HG03442 (cell line): ENCODE measurements around the gene SMIM41.

Experiments used
- ATAC-seq: cut with Tn5 transposase; IDR thresholded peaks from one replicate; pipeline ENCODE4 v1.9.1; 2021; ENCODE audit warnings: mild to moderate bottlenecking, moderate library complexity; ENCODE audit not compliant: unreplicated experiment

Gene SMIM41

GRCh38 chr12:52050758-52051541 lies 28.6 kb upstream of the SMIM41 start, which contains the start of gene NR4A1:
Gene NR4A1, plus strand, starts transcription at chr12:52051442. Its CDS starts 2,887 bp downstream, at chr12:52054329.
- ATAC-seq = peak; percentile 76

DNA sequence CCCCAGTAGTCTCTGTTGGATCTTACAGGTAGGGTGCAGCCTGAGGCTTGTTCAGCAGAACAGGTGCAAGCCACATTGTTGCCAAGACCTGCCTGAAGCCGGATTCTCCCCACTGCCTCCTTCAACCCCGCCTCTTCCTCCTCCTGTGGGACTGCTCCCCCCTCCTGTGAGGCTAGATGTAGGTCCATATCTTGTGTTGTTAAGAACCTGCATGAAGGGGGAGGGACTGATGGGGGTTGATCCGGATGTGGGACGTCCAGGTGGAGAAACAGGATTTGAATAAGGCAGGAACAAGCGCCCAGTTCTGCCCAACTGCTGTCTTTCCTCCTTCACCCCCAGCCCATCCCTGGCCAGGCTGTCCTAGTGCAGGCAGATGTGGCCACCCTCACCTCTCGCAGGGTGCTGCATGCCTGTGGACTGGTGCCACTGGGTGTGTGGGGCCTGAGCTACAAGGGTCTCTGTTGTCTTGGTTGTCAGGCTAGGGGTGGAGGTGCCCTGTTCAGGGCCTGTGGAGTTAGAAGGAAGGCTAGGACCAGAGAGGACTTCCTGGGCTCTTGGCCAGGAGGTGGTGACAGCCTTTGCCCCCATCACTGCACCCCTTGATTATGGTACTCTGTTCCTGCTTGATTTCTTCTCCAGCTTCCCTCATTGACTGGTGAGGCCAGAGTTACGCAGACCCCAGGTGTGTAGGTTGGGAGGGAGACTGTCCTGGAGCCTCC lies 26.9 kb upstream of the SMIM41 start:
- ATAC-seq = no peak

DNA sequence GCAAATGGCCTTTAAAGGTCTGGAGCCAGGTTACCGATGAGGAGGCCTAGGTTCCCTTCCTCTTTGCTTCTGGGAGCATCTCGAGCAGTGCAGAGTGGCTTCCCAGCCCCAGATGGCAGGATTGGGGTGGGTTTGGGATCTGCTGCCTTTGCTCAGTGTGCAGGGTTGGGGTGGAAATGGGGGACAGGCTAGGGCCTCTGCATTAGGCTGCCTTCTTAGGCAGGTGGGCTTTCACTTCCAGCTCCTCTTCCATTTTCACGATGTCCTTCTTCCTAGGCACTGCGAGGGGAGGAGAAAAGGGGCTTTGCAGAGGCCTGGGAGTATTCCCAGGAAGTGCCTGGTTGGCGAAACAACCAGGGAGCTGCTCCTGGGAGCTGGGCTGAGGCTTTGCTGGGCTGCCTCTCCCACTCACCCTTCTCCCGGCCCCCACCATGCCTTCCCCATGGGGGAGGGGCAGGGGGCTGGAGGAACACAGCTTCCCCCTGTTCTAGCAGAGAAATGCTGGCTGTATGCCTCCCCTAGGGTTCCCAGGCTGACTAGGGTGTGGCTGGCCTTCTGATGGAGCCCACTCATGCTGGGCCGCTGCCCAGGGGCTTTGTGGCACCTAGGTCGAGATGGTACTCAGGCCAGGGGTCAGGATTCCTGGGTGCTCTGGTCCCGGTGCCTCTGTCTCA lies 25.8 kb upstream of the SMIM41 start:
- no peak for ATAC-seq

GRCh38 chr12:52054231-52054832 lies 25.2 kb upstream of the SMIM41 start:
- no peak for ATAC-seq

DNA sequence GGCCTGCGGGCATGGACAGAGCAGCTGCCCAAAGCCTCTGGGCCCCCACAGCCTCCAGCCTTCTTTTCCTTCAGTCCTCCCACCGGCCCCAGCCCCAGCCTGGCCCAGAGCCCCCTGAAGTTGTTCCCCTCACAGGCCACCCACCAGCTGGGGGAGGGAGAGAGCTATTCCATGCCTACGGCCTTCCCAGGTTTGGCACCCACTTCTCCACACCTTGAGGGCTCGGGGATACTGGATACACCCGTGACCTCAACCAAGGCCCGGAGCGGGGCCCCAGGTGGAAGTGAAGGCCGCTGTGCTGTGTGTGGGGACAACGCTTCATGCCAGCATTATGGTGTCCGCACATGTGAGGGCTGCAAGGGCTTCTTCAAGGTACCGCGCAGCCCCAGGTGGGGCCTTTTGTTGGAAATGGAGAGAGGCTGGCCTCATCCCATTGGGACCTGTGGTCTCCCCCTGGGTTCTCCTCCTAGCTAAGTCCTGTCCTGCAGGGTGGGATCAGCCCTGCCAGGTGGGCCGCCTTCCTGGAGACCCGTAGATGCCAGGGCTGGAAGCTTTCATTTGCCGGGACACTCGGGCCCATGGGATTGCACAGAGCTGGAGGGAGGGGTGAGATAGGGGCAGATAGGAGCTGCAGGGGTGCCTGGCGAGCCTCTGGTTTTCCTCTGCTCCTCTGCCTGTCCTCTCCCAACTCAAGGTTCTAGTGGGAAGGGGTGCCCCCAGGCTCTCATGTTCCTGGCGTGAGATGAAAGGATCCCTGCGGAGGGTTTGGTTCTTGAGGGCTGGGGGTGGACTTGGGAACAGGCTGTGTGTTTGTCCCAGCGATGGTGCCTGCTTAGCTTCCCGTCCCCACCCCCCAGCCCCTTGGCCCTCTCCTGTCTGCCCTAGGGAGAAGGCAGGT lies 24.4 kb upstream of the SMIM41 start:
- ATAC-seq = no peak

GRCh38 chr12:52055731-52056711 lies 23.5 kb upstream of the SMIM41 start:
- ATAC-seq = no peak

- ATAC-seq = no peak
Observed at GRCh38 chr12:52056801-52057637, 22.5 kb upstream of the SMIM41 start.

DNA sequence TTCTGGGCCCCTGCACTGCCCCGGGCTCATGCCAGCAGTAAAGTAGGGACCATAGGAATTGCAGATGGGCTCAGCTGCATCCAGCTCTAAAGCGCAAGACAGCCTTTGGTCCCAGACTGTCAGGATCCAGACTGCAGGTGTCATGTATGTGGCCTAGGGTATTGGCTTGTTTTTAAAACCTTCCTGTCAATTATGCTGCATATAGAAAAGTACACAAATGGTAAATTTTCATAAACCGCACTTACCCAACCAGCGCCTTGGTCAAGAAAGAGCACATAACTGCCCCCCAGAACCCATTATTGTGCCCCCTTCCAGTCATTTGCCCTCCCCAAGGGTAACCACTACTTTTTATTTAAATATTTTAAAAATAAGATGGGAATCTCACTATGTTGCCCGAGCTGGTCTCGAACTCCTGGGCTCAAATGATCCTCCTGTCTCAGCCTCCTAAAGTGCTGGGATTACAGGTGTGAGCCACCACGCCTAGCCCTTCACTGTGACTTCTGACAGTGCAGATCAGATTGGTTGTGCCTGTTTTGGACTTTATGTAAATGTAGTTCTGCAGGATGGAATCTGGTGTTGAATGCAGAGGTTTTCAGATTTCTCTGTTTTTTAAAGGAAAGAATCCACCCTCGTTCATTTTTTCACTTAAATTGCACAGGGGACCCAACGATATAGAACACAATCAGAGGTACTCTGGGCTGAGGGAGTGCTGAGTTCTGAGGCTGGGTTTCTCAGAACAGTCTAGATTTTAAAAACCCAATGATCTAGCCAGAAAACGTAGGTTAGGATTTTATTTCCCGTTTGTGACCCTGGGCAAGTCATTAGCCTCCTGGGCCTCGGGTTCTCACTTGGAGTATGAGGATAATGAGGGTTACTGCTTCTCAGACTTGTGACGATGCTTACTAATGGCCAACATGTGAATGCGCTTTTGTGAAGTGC lies 21.6 kb upstream of the SMIM41 start:
- no peak for ATAC-seq

DNA sequence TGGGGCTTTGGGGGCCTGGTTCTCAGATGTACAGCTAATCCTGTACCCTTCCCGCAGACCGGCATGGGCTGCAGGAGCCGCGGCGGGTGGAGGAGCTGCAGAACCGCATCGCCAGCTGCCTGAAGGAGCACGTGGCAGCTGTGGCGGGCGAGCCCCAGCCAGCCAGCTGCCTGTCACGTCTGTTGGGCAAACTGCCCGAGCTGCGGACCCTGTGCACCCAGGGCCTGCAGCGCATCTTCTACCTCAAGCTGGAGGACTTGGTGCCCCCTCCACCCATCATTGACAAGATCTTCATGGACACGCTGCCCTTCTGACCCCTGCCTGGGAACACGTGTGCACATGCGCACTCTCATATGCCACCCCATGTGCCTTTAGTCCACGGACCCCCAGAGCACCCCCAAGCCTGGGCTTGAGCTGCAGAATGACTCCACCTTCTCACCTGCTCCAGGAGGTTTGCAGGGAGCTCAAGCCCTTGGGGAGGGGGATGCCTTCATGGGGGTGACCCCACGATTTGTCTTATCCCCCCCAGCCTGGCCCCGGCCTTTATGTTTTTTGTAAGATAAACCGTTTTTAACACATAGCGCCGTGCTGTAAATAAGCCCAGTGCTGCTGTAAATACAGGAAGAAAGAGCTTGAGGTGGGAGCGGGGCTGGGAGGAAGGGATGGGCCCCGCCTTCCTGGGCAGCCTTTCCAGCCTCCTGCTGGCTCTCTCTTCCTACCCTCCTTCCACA lies 20.7 kb upstream of the SMIM41 start:
- ATAC-seq = no peak

- no peak for ATAC-seq
Observed at GRCh38 chr12:52059582-52060497, 19.7 kb upstream of the SMIM41 start.

GRCh38 chr12:52060498-52061177 lies 18.9 kb upstream of the SMIM41 start:
- no peak for ATAC-seq

DNA sequence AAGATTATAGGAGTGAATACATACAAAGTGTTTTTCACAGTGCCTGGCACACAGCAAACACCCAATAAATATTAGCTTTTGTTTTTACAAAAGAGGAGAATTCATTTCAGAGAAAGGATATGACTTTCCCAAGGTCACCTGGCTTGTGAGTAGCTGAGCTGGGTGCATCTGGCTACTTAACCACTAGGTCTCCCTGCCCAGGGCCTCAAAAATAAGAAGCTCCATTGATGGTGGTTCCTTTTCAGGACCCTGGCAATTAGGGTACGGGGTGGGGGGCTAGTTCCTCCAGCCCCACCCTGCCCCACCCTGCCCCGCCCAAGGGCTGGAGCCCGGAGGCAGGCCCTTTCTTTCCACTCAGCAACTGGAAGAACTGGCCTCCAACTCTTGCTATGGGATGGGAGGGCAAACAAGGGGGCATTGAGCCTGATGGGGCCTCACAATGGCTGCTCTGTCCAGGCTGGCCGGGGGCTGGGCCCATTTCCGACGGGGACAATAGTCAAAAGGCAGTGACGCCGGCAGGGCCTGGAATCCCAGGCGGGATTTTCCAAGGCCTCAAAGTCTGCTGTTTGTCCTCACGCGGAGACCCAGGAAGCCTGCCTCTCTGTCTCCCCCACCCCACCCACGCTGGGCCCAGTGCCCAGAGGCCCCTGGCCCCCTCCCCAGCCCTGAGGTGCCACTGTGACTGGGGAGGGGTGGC lies 17.9 kb upstream of the SMIM41 start:
- ATAC-seq = no peak

DNA sequence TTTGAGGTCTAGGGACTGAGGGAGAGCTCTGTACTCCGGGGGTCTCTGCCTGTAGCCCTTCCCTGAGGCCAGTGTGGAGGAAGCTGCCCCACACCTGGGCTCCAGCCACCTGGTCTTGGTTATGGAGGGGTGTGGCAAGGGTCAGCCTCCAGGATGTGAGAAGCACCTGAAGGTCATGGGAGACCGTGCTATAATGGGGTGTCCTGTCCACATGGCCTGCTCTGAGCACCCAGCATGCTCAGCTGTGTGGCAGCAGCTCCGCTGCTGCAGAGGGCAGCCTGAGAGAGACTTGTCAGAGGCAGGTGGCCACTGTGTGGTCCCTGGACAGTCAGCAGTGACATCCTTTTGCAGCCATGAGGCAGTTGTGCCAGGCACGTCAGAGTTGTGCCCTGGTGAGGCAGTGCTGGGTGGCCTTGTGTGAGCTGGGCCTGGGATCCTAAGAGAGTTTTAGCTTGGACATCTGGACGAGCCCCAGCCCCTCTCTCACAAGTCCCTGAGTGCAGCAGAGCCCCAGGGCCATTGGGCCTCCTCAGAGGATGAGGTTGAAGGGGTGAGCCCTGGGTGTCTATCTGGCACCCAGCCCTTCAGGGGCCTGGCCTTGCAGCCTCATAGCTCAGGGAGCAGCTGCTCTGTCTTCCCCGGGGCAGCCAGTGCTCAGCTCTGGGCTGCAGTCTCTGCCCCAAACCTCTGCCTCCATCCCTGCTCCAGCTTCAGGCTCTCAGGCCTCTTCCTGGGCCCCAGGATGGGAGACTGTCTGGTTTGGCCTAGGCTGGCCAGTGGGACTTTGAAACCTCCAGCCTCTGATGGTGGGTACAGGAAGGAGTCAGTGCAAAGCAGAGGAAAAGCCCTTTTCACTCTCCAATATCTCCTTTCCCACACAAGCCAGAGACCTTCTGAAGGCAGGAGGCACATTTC lies 17.1 kb upstream of the SMIM41 start:
- ATAC-seq = no peak
